Lower lobe of right lung (tissue), 2 donors: ENCODE measurements around the gene PLCB2. TPM values are rescaled to one million over a fixed set of nuclear protein-coding genes. Genes with fewer than 3 reads are reported as not detected.

Experiments used
- ATAC-seq, 2 donors: fragments of 200-7000 bp; cut with Tn5 transposase; one replicate each; pipeline ENCODE4 v1.9.1; 2020 to 2022; ENCODE audit warnings: mild to moderate bottlenecking in 2 of 2, moderate library complexity in 2 of 2
- DNase-seq: peaks from one replicate; pipeline ENCODE4 v3.0.0-alpha.2; 2020
- H3K27ac ChIP-seq: fragments of 200-600 bp; one replicate; pipeline ENCODE4 v1.8.0; 2022
- H3K27me3 ChIP-seq: fragments of 200-600 bp; one replicate; pipeline ENCODE4 v1.8.0; 2022; ENCODE audit warnings: low read depth
- H3K36me3 ChIP-seq: fragments of 200-600 bp; one replicate; pipeline ENCODE4 v1.8.0; 2022; ENCODE audit warnings: mild to moderate bottlenecking
- H3K4me1 ChIP-seq: fragments of 200-600 bp; one replicate; pipeline ENCODE4 v1.8.0; 2022
- H3K4me3 ChIP-seq: fragments of 200-600 bp; one replicate; pipeline ENCODE4 v1.8.0; 2022; ENCODE audit warnings: mild to moderate bottlenecking
- H3K9me3 ChIP-seq: fragments of 200-600 bp; one replicate; pipeline ENCODE4 v1.8.0; 2022
- CTCF ChIP-seq: fragments of 200-600 bp; IDR thresholded peaks from one replicate; pipeline ENCODE4 v1.8.0; 2022; ENCODE audit warnings: antibody characterized with exemption, mild to moderate bottlenecking
- intact Hi-C: fragments of 100-400 bp; cut with DNase I; formaldehyde crosslinking; loops from one replicate; pipeline ENCODE4 v1.11.0; 2022
- long read RNA-seq: library from polyadenylated mRNA; unstranded; transcript quantifications from one replicate; pipeline ENCODE4 v2.0.0, GENCODE V29; 2021
- total RNA-seq: library from RNA; stranded (reverse); fragmentation: NEBNext Ultra II Directional; extraction: Animal tissue kit (Norgen Biotek cat#: 25700); gene quantifications from one replicate; pipeline ENCODE4 v1.2.1, GENCODE V29; 2021
- donor health status: DM: no; HTN: yes; CAD: no; lungs with severe emphysema.

PLCB2 gene
- 105 TPM for total RNA-seq
- long read RNA-seq, full-length matches to known transcripts, result 10 of 122 reads
- long read RNA-seq, partial matches to known transcripts, result 83 of 122 reads
- long read RNA-seq, other reads (novel, unspliced or antisense), result 29 of 122 reads

- intact Hi-C loops, result no loop called here
- ATAC-seq, result peak; percentile 80 to 85
- Histone ChIP-seq H3K36me3 (peaks cover 4% of the 10 kb centered on the region), H3K9me3 (no peaks in the 10 kb centered on the region), H3K4me3 (peak within 1 kb of the TSS; percentile 55), H3K4me1 (peaks cover 19% of the 10 kb centered on the region), H3K27ac (peak within 1 kb of the TSS; percentile 84), H3K27me3 (no peaks in the 10 kb centered on the region)
- DNase-seq, result peak; percentile 76
- TF ChIP-seq CTCF, result peak; percentile 24
These were observed at the start of gene PLCB2 for GRCh38 chr15:40307421-40308211. Gene PLCB2, minus strand, starts transcription at chr15:40307935. Its CDS starts 263 bp downstream, at chr15:40307672.

GRCh38 chr15:40357246-40357645, 49.5 kb upstream of the PLCB2 start:
- no peak for TF ChIP-seq CTCF
- Histone ChIP-seq H3K36me3 (no peaks in the 10 kb centered on the region), H3K9me3 (no peaks in the 10 kb centered on the region), H3K4me3 (no peak overlapping the region), H3K27ac (no peak overlapping the region), H3K4me1 (peaks cover 15% of the 10 kb centered on the region), H3K27me3 (no peaks in the 10 kb centered on the region)
- no peak for ATAC-seq
- intact Hi-C loops, result no loop called here
- no peak for DNase-seq

GRCh38 chr15:40355976-40356585, 48.3 kb upstream of the PLCB2 start:
- DNase-seq, result no peak
- no peaks in the 10 kb centered on the region for H3K36me3 ChIP-seq
- no peaks in the 10 kb centered on the region for H3K9me3 ChIP-seq
- H3K4me1 ChIP-seq, result peaks cover 15% of the 10 kb centered on the region
- no peak overlapping the region for H3K4me3 ChIP-seq
- no peak for ATAC-seq
- intact Hi-C loops, result no loop called here
- TF ChIP-seq CTCF, result no peak
- no peaks in the 10 kb centered on the region for H3K27me3 ChIP-seq
- H3K27ac ChIP-seq, result no peak overlapping the region

- no peak for TF ChIP-seq CTCF
- no peak for DNase-seq
- H3K36me3 ChIP-seq, result no peaks in the 10 kb centered on the region
- H3K27ac ChIP-seq, result no peak overlapping the region
- no peak overlapping the region for H3K4me3 ChIP-seq
- intact Hi-C loops, result no loop called here
- H3K9me3 ChIP-seq, result no peaks in the 10 kb centered on the region
- ATAC-seq, result no peak
- no peaks in the 10 kb centered on the region for H3K27me3 ChIP-seq
- H3K4me1 ChIP-seq, result peaks cover 15% of the 10 kb centered on the region
These were observed 46.9 kb upstream of the PLCB2 start for GRCh38 chr15:40354408-40355171.

- Histone ChIP-seq H3K4me1 (peaks cover 9% of the 10 kb centered on the region), H3K4me3 (no peak overlapping the region), H3K9me3 (no peaks in the 10 kb centered on the region), H3K36me3 (no peaks in the 10 kb centered on the region), H3K27me3 (no peaks in the 10 kb centered on the region), H3K27ac (no peak overlapping the region)
- intact Hi-C loops, result no loop called here
- no peak for ATAC-seq
- TF ChIP-seq CTCF, result no peak
- DNase-seq, result no peak
These were observed 46.0 kb upstream of the PLCB2 start for GRCh38 chr15:40353697-40354096.
